ENCODE measurements around the gene CEACAM19. TPM values are rescaled to one million over a fixed set of nuclear protein-coding genes. Genes with fewer than 3 reads are reported as not detected.
A peak's percentile ranks its signal among the peaks of the same experiment; 100 is the strongest.

CEACAM19 gene
- total and polyA plus RNA-seq, 9 of the 15 experiments (the other 6 are each of a cell fraction or from before 2014, with no cell fraction given), result 0.15 to 0.30 (median 0.23) TPM; not detected in 5

- ChIA-PET POLR2A (interaction anchor here (0.6 to 2.0 kb wide), 5 partner anchors 8 to 72 kb away, joined by 3 to 4 read pairs (median 3); no protein-coding TSS in a partner anchor), CTCF (ENCODE audit: low intra/inter-chr PET ratio) (no interaction called here)
- TF ChIP-seq RBM25 (IDR thresholded peaks at IDR 0.05; ENCODE audit: low read depth, low read length, severe bottlenecking) (peak; percentile 81), NFIX (CRISPR knock-in tag; IDR thresholded peaks at IDR 0.05; ENCODE audit: low read depth) (no peak), BCOR (IDR thresholded peaks at IDR 0.05) (peak; percentile 55), SMARCA5 (IDR thresholded peaks at IDR 0.05) (0 out of 2 replicates have a peak, but pooled peaks have one; percentile 19), ADNP (tag; IDR thresholded peaks at IDR 0.05) (peak; percentile 63; the same call in 1 of the 2 replicates), ZFX (CRISPR knock-in tag; IDR thresholded peaks at IDR 0.05) (no peak)
- WGBS (ENCODE audit: insufficient coverage, low coverage, missing lambda C conversion rate), result 56% methylated on average over 4 of the region's 4 CpGs
- DNase-seq (ENCODE audit: extremely low read depth in 1 of 4, low spot score in 3 of 4) (no peak), ATAC-seq (no peak), FAIRE-seq (no peak)
- in situ Hi-C loops (cut with MboI), result no loop called here
- H3K4me1 ChIP-seq (replicated peaks in 1 of 2; ENCODE audit: control insufficient read depth in 2 of 2, insufficient read depth in 2 of 2, low read length in 2 of 2), result peaks cover 0 to 5% of the 10 kb centered on the region in 2 experiments
- H4K20me1 ChIP-seq (replicated peaks; ENCODE audit: control insufficient read depth, insufficient read depth, low read length), result no peaks in the 10 kb centered on the region
- H3K9ac ChIP-seq (ENCODE audit: insufficient read depth in 1 of 2, low read depth in 2 of 2, low read length in 2 of 2), result no peak overlapping the region
- intact Hi-C loops (cut with micrococcal nuclease), result no loop called here
- H3K4me2 ChIP-seq (ENCODE audit: insufficient read depth, low read length), result no peak overlapping the region
- no peaks in the 10 kb centered on the region for H3K9me3 ChIP-seq (replicated peaks; ENCODE audit: control insufficient read depth, insufficient read depth, low read depth, low read length)
- H3K27ac ChIP-seq (ENCODE audit: extremely low read depth, low read depth, low read length), result no peak overlapping the region
- H2AFZ ChIP-seq (ENCODE audit: low read depth, low read length), result no peak overlapping the region
- H3K27me3 ChIP-seq (ENCODE audit: control insufficient read depth in 2 of 2, insufficient read depth in 2 of 2, low read length in 2 of 2), result no peaks in the 10 kb centered on the region
- no peak overlapping the region for H3K4me3 ChIP-seq
- peaks cover 22% of the 10 kb centered on the region; the same call in 2 of the 3 replicates for H3K36me3 ChIP-seq (ENCODE audit: control insufficient read depth, insufficient read depth, low read length)
- H3K79me2 ChIP-seq (ENCODE audit: control insufficient read depth, insufficient read depth, low read length), result no peaks in the 10 kb centered on the region
- BruUV-seq (replicated peaks), result no TSS peak
- H3K9me1 ChIP-seq (ENCODE audit: control insufficient read depth, insufficient read depth, low read length), result no peaks in the 10 kb centered on the region
Observed at GRCh38 chr19:44660081-44660480, 11.2 kb upstream of the CEACAM19 start.

GRCh38 chr19:44661205-44661604 lies 10.1 kb upstream of the CEACAM19 start:
- Histone ChIP-seq H3K79me2 (ENCODE audit: control insufficient read depth, insufficient read depth, low read length) (no peaks in the 10 kb centered on the region), H3K4me1 (replicated peaks in 1 of 2; ENCODE audit: control insufficient read depth in 2 of 2, insufficient read depth in 2 of 2, low read length in 2 of 2) (peaks cover 0 to 9% of the 10 kb centered on the region in 2 experiments), H3K9ac (ENCODE audit: insufficient read depth in 1 of 2, low read depth in 2 of 2, low read length in 2 of 2) (peak overlapping the region in 1 of 2 experiments; percentile 3; a peak in 1 of 4 replicates), H3K9me3 (replicated peaks; ENCODE audit: control insufficient read depth, insufficient read depth, low read depth, low read length) (no peaks in the 10 kb centered on the region), H2AFZ (ENCODE audit: low read depth, low read length) (no peak overlapping the region), H3K36me3 (ENCODE audit: control insufficient read depth, insufficient read depth, low read length) (peaks cover 22% of the 10 kb centered on the region; the same call in 2 of the 3 replicates), H4K20me1 (replicated peaks; ENCODE audit: control insufficient read depth, insufficient read depth, low read length) (no peaks in the 10 kb centered on the region), H3K4me2 (ENCODE audit: insufficient read depth, low read length) (no peak overlapping the region), H3K4me3 (no peak overlapping the region), H3K27ac (ENCODE audit: extremely low read depth, low read depth, low read length) (no peak overlapping the region), H3K27me3 (ENCODE audit: control insufficient read depth in 2 of 2, insufficient read depth in 2 of 2, low read length in 2 of 2) (no peaks in the 10 kb centered on the region), H3K9me1 (ENCODE audit: control insufficient read depth, insufficient read depth, low read length) (no peaks in the 10 kb centered on the region)
- whole genome bisulfite sequencing (ENCODE audit: insufficient coverage, low coverage, missing lambda C conversion rate), result 77% methylated on average over 9 of the region's 11 CpGs
- FAIRE-seq, result no peak
- ChIA-PET CTCF (ENCODE audit: low intra/inter-chr PET ratio) (interaction anchor here (0.6 kb wide), 1 partner anchor 102 kb away, joined by 3 read pairs; no protein-coding TSS in a partner anchor), POLR2A (interaction anchor here (1.0 to 1.2 kb wide), 3 partner anchors 13 to 84 kb away, joined by 3 read pairs; no protein-coding TSS in a partner anchor)
- ATAC-seq, result no peak
- DNase-seq (ENCODE audit: extremely low read depth in 1 of 4, low spot score in 3 of 4), result no peak
- no TSS peak for BruUV-seq (replicated peaks)
- intact Hi-C loops (cut with micrococcal nuclease) (no loop called here), in situ Hi-C loops (cut with MboI) (no loop called here)
- no peak for TF ChIP-seq STAT5A (IDR thresholded peaks at IDR 0.05; ENCODE audit: borderline replicate concordance, low read length)
- no peak for TF ChIP-seq HDAC8 (tag; IDR thresholded peaks at IDR 0.05)
